ENCODE measurements around the gene CRIP2.
A peak's percentile ranks its signal among the peaks of the same experiment; 100 is the strongest.

Gene CRIP2

GRCh38 chr14:105496831-105497591, 22.4 kb downstream of the CRIP2 start:
- Histone ChIP-seq H3K36me3 (replicated peaks in 1 of 2; ENCODE audit: control insufficient read depth in 2 of 2, insufficient read depth in 2 of 2, low read length in 2 of 2) (peaks cover 2 to 14% of the 10 kb centered on the region in 2 donors), H4K91ac (ENCODE audit: low read depth, low read length, poor library complexity) (no peak overlapping the region), H3K27ac (replicated peaks; ENCODE audit: low read length) (no peak overlapping the region), H3K9me3 (replicated peaks in 1 of 2; ENCODE audit: control insufficient read depth in 2 of 2, insufficient read depth in 1 of 2, low read depth in 1 of 2, low read length in 2 of 2) (no peaks in the 10 kb centered on the region), H3K27me3 (ENCODE audit: control insufficient read depth in 3 of 3, insufficient read depth in 3 of 3, low read depth in 1 of 3, low read length in 3 of 3) (no peaks in the 10 kb centered on the region), H3K23ac (ENCODE audit: low read depth, low read length, poor library complexity) (peak overlapping the region; percentile 55), H2BK5ac (ENCODE audit: low read length) (no peak overlapping the region), H3K4ac (ENCODE audit: low read length) (no peak overlapping the region), H3K9ac (ENCODE audit: low read depth, low read length, poor library complexity) (no peak overlapping the region), H3K18ac (ENCODE audit: low read length) (no peak overlapping the region), H2BK12ac (ENCODE audit: low read length) (no peak overlapping the region), H2BK120ac (ENCODE audit: low read depth, low read length) (no peak overlapping the region), H3K14ac (ENCODE audit: low read length) (no peak overlapping the region), H3K79me1 (ENCODE audit: low read depth, low read length) (peaks cover 8% of the 10 kb centered on the region), H3K4me3 (ENCODE audit: low read length in 2 of 2) (no peak overlapping the region), H2BK15ac (ENCODE audit: low read length) (no peak overlapping the region), H2AFZ (ENCODE audit: low read length) (no peak overlapping the region), H3K4me2 (ENCODE audit: insufficient read depth, low read length, poor library complexity, severe bottlenecking) (no peak overlapping the region), H2AK5ac (ENCODE audit: low read depth, low read length) (no peak overlapping the region), H4K8ac (ENCODE audit: low read depth, low read length) (no peak overlapping the region), H3K4me1 (ENCODE audit: control insufficient read depth in 2 of 2, insufficient read depth in 1 of 2, low read depth in 1 of 2, low read length in 2 of 2) (peaks cover 6 to 14% of the 10 kb centered on the region in 2 donors)
- no peak for DNase-seq (ENCODE audit: low spot score)
- WGBS, 2 donors (ENCODE audit: extremely low coverage in 2 of 2, insufficient read length in 2 of 2, insufficient replicate concordance in 1 of 2): no CpG with 5 or more reads among the region's 32 CpGs

GRCh38 chr14:105497671-105498429, 23.2 kb downstream of the CRIP2 start:
- Histone ChIP-seq H3K23ac (ENCODE audit: low read depth, low read length, poor library complexity) (peak overlapping the region; percentile 60), H3K18ac (ENCODE audit: low read length) (peak overlapping the region; percentile 57), H2BK120ac (ENCODE audit: low read depth, low read length) (no peak overlapping the region), H3K4me2 (ENCODE audit: insufficient read depth, low read length, poor library complexity, severe bottlenecking) (no peak overlapping the region), H3K4ac (ENCODE audit: low read length) (no peak overlapping the region), H2BK12ac (ENCODE audit: low read length) (no peak overlapping the region), H3K79me1 (ENCODE audit: low read depth, low read length) (peaks cover 5% of the 10 kb centered on the region), H3K4me1 (ENCODE audit: control insufficient read depth in 2 of 2, insufficient read depth in 1 of 2, low read depth in 1 of 2, low read length in 2 of 2) (peaks cover 5 to 12% of the 10 kb centered on the region in 2 donors), H3K36me3 (replicated peaks in 1 of 2; ENCODE audit: control insufficient read depth in 2 of 2, insufficient read depth in 2 of 2, low read length in 2 of 2) (peaks cover 0 to 8% of the 10 kb centered on the region in 2 donors), H3K9me3 (replicated peaks in 1 of 2; ENCODE audit: control insufficient read depth in 2 of 2, insufficient read depth in 1 of 2, low read depth in 1 of 2, low read length in 2 of 2) (peaks cover 0 to 4% of the 10 kb centered on the region in 2 donors), H2BK5ac (ENCODE audit: low read length) (peak overlapping the region; percentile 68), H3K9ac (ENCODE audit: low read depth, low read length, poor library complexity) (no peak overlapping the region), H4K8ac (ENCODE audit: low read depth, low read length) (no peak overlapping the region), H2AK5ac (ENCODE audit: low read depth, low read length) (no peak overlapping the region), H3K27ac (replicated peaks; ENCODE audit: low read length) (no peak overlapping the region), H3K4me3 (ENCODE audit: low read length in 2 of 2) (no peak overlapping the region), H2BK15ac (ENCODE audit: low read length) (peak overlapping the region; percentile 26), H3K27me3 (ENCODE audit: control insufficient read depth in 3 of 3, insufficient read depth in 3 of 3, low read depth in 1 of 3, low read length in 3 of 3) (no peaks in the 10 kb centered on the region), H2AFZ (ENCODE audit: low read length) (no peak overlapping the region), H3K14ac (ENCODE audit: low read length) (peak overlapping the region; percentile 21), H4K91ac (ENCODE audit: low read depth, low read length, poor library complexity) (no peak overlapping the region)
- no CpG with 5 or more reads among the region's 31 CpGs for WGBS, 2 donors (ENCODE audit: extremely low coverage in 2 of 2, insufficient read length in 2 of 2, insufficient replicate concordance in 1 of 2)
- DNase-seq (ENCODE audit: low spot score): no peak

- Histone ChIP-seq H3K14ac (ENCODE audit: low read length) (peak overlapping the region; percentile 21), H2AFZ (ENCODE audit: low read length) (no peak overlapping the region), H3K23ac (ENCODE audit: low read depth, low read length, poor library complexity) (peak overlapping the region; percentile 60), H3K36me3 (replicated peaks in 1 of 2; ENCODE audit: control insufficient read depth in 2 of 2, insufficient read depth in 2 of 2, low read length in 2 of 2) (peaks cover 0 to 7% of the 10 kb centered on the region in 2 donors), H4K91ac (ENCODE audit: low read depth, low read length, poor library complexity) (no peak overlapping the region), H2BK120ac (ENCODE audit: low read depth, low read length) (no peak overlapping the region), H3K9me3 (replicated peaks in 1 of 2; ENCODE audit: control insufficient read depth in 2 of 2, insufficient read depth in 1 of 2, low read depth in 1 of 2, low read length in 2 of 2) (peaks cover 0 to 4% of the 10 kb centered on the region in 2 donors), H3K4me2 (ENCODE audit: insufficient read depth, low read length, poor library complexity, severe bottlenecking) (no peak overlapping the region), H3K79me1 (ENCODE audit: low read depth, low read length) (peaks cover 3% of the 10 kb centered on the region), H2BK12ac (ENCODE audit: low read length) (peak overlapping the region; percentile 90), H3K9ac (ENCODE audit: low read depth, low read length, poor library complexity) (peak overlapping the region; percentile 44), H3K27ac (replicated peaks; ENCODE audit: low read length) (peak overlapping the region; percentile 71), H2BK5ac (ENCODE audit: low read length) (peak overlapping the region; percentile 68), H3K4ac (ENCODE audit: low read length) (no peak overlapping the region), H3K4me1 (ENCODE audit: control insufficient read depth in 2 of 2, insufficient read depth in 1 of 2, low read depth in 1 of 2, low read length in 2 of 2) (peaks cover 5 to 12% of the 10 kb centered on the region in 2 donors), H3K27me3 (ENCODE audit: control insufficient read depth in 3 of 3, insufficient read depth in 3 of 3, low read depth in 1 of 3, low read length in 3 of 3) (no peaks in the 10 kb centered on the region), H3K4me3 (ENCODE audit: low read length in 2 of 2) (no peak overlapping the region), H2BK15ac (ENCODE audit: low read length) (peak overlapping the region; percentile 26), H3K18ac (ENCODE audit: low read length) (peak overlapping the region; percentile 65), H4K8ac (ENCODE audit: low read depth, low read length) (no peak overlapping the region), H2AK5ac (ENCODE audit: low read depth, low read length) (peak overlapping the region; percentile 81)
- DNase-seq (ENCODE audit: low spot score): no peak
- no CpG with 5 or more reads among the region's 36 CpGs for WGBS, 2 donors (ENCODE audit: extremely low coverage in 2 of 2, insufficient read length in 2 of 2, insufficient replicate concordance in 1 of 2)
These were observed 24.0 kb downstream of the CRIP2 start for GRCh38 chr14:105498430-105499255.
